Kidney (tissue), 14 donors: Measurements from ENCODE around the gene PCDHA1. TPM values are rescaled to one million over a fixed set of nuclear protein-coding genes. Genes with fewer than 3 reads are reported as not detected.

Experiments used
- DNase-seq, 5 donors: peaks; one replicate each; pipeline ENCODE4 v3.0.0-alpha.2; 2013 to 2020
- FAIRE-seq: peaks from 2 replicates; lab custom pipeline; 2012; peaks lifted over from hg19 to GRCh38; lab: Jason Lieb, UNC
- H3K27ac ChIP-seq, 2 donors: one replicate each; pipeline ENCODE4 v1.7.0; 2013; ENCODE audit warnings: low read depth in 2 of 2, low read length in 2 of 2, inconsistent platforms in 1 of 2
- H3K27me3 ChIP-seq: one replicate; pipeline ENCODE4 v1.7.1; 2013; ENCODE audit warnings: low read length, inconsistent platforms; ENCODE audit not compliant: control insufficient read depth, insufficient read depth
- H3K36me3 ChIP-seq, 3 donors: one replicate each; pipeline versions ENCODE4 v1.7.0 to v1.7.1; 2013; ENCODE audit warnings: low read length in 3 of 3, control low read depth in 1 of 3, inconsistent platforms in 1 of 3; ENCODE audit not compliant: insufficient read depth in 3 of 3, control insufficient read depth in 2 of 3
- H3K4me1 ChIP-seq, 3 donors: one replicate each; pipeline versions ENCODE4 v1.7.0 to v1.7.1; 2013; ENCODE audit warnings: low read length in 3 of 3, inconsistent platforms in 1 of 3, low read depth in 1 of 3; ENCODE audit not compliant: control insufficient read depth in 2 of 3, insufficient read depth in 2 of 3
- H3K4me3 ChIP-seq, 3 donors: one replicate each; pipeline versions ENCODE4 v1.7.0 to v1.8.1; 2013; ENCODE audit warnings: low read length in 3 of 3, control low read depth in 1 of 3, inconsistent platforms in 1 of 3
- H3K9ac ChIP-seq, 3 donors: one replicate each; pipeline versions ENCODE4 v1.7.0 to v1.7.1; 2013; ENCODE audit warnings: low read length in 3 of 3, control low read depth in 1 of 3, inconsistent platforms in 1 of 3
- H3K9me3 ChIP-seq, 3 donors: one replicate each; pipeline versions ENCODE4 v1.7.0 to v1.7.1; 2013; ENCODE audit warnings: low read length in 3 of 3, control low read depth in 1 of 3, inconsistent platforms in 1 of 3; ENCODE audit not compliant: control insufficient read depth in 2 of 3, insufficient read depth in 1 of 3
- CTCF ChIP-seq: IDR thresholded peaks from 3 replicates; pipeline ENCODE4 v1.5.1; 2012; ENCODE audit warnings: mild to moderate bottlenecking, moderate library complexity, borderline replicate concordance; ENCODE audit not compliant: insufficient read depth; ENCODE audit errors: extremely low read depth
- intact Hi-C: fragments of 100-400 bp; cut with DNase I; formaldehyde crosslinking; loops from one replicate; pipeline ENCODE4 v1.11.1; 2022
- polyA plus RNA-seq: library from polyadenylated mRNA; stranded (reverse); fragments of 350-450 nt; fragmentation: Illumina TruSeq; extraction: RNeasy Lipid Tissue Mini Kit (QIAGEN cat#74804); gene quantifications from one replicate; pipeline ENCODE4 v1.2.3, GENCODE V29; 2014; ENCODE audit warnings: low read depth, low replicate concordance; ENCODE audit not compliant: insufficient read depth
- total RNA-seq: library from RNA; stranded (reverse); fragmentation: NEBNext Ultra II Directional; extraction: Animal tissue kit (Norgen Biotek cat#: 25700); gene quantifications from one replicate; pipeline ENCODE4 v1.2.1, GENCODE V29; 2021
- donor health status: control.
- donor health status: control.
- donor health status: control.
- donor health status: control.
- donor health status: control.
- donor health status: DM: yes; HTN: yes; CAD: no.
- donor health status: Normal renal cell carcinoma (clear cell type).

The PCDHA1 gene
- total and polyA plus RNA-seq, 2 donors from 2014 or later = 0.13 TPM; not detected in 1

GRCh38 chr5:140973550-140973949, 187.6 kb downstream of the PCDHA1 start:
- DNase-seq = no peak
- no peaks in the 10 kb centered on the region for H3K27me3 ChIP-seq
- H3K36me3 ChIP-seq = no peaks in the 10 kb centered on the region
- no peaks in the 10 kb centered on the region for H3K4me1 ChIP-seq
- intact Hi-C loops = no loop called here
- H3K9me3 ChIP-seq = no peaks in the 10 kb centered on the region
- no peak overlapping the region for H3K4me3 ChIP-seq
- FAIRE-seq = no peak
- TF ChIP-seq CTCF = no peak
- H3K9ac ChIP-seq = no peak overlapping the region
- H3K27ac ChIP-seq = no peak overlapping the region

- no peak overlapping the region for H3K27ac ChIP-seq
- H3K9ac ChIP-seq = no peak overlapping the region
- TF ChIP-seq CTCF = no peak
- FAIRE-seq = no peak
- no peak for DNase-seq
- H3K4me3 ChIP-seq = no peak overlapping the region
- intact Hi-C loops = no loop called here
- H3K27me3 ChIP-seq = no peaks in the 10 kb centered on the region
- H3K4me1 ChIP-seq = no peaks in the 10 kb centered on the region
- H3K36me3 ChIP-seq = no peaks in the 10 kb centered on the region
- no peaks in the 10 kb centered on the region for H3K9me3 ChIP-seq
Observed at GRCh38 chr5:140977003-140977402, 191.1 kb downstream of the PCDHA1 start.

- DNase-seq = peak in 1 of 5 donors; percentile 74
- H3K4me3 ChIP-seq = no peak overlapping the region
- no peak for TF ChIP-seq CTCF
- H3K4me1 ChIP-seq = no peaks in the 10 kb centered on the region
- intact Hi-C loops = no loop called here
- H3K27me3 ChIP-seq = no peaks in the 10 kb centered on the region
- H3K27ac ChIP-seq = no peak overlapping the region
- no peak overlapping the region for H3K9ac ChIP-seq
- no peak for FAIRE-seq
- H3K9me3 ChIP-seq = no peaks in the 10 kb centered on the region
- H3K36me3 ChIP-seq = no peaks in the 10 kb centered on the region
Observed at GRCh38 chr5:140978260-140978659, 192.3 kb downstream of the PCDHA1 start.

GRCh38 chr5:140978983-140979382, 193.0 kb downstream of the PCDHA1 start:
- no peak for TF ChIP-seq CTCF
- no peak for DNase-seq
- no peaks in the 10 kb centered on the region for H3K4me1 ChIP-seq
- intact Hi-C loops = no loop called here
- H3K36me3 ChIP-seq = no peaks in the 10 kb centered on the region
- H3K9ac ChIP-seq = no peak overlapping the region
- no peaks in the 10 kb centered on the region for H3K9me3 ChIP-seq
- H3K27me3 ChIP-seq = no peaks in the 10 kb centered on the region
- no peak for FAIRE-seq
- no peak overlapping the region for H3K27ac ChIP-seq
- H3K4me3 ChIP-seq = no peak overlapping the region
